ENCODE measurements around the gene KDM3A.
A peak's percentile ranks its signal among the peaks of the same experiment; 100 is the strongest.

DNA sequence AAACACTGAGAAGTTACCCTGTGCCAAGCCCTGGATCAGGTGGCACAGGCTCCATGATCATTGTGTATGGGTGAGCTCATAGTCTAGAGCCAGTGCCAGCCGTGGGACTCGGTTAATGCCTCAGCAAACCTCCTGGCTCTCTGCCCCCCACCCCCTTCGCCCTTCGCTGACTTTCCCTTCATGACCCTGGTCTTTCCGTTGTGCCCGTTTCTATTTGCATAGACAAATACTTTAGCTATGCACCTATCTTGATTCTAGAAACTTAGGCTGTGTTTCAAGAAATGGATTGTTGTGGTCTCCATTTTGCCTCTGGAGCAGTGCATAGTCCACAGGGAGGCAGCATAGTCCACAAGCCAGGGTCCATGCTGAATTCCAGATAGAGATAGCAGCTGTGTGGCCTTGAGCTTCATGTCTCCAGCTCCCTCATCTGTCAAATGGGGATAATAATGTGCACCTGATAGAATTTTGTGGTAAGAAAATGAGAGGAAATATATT lies 44.8 kb upstream of the KDM3A start:
- TF ChIP-seq, protein P1, sequence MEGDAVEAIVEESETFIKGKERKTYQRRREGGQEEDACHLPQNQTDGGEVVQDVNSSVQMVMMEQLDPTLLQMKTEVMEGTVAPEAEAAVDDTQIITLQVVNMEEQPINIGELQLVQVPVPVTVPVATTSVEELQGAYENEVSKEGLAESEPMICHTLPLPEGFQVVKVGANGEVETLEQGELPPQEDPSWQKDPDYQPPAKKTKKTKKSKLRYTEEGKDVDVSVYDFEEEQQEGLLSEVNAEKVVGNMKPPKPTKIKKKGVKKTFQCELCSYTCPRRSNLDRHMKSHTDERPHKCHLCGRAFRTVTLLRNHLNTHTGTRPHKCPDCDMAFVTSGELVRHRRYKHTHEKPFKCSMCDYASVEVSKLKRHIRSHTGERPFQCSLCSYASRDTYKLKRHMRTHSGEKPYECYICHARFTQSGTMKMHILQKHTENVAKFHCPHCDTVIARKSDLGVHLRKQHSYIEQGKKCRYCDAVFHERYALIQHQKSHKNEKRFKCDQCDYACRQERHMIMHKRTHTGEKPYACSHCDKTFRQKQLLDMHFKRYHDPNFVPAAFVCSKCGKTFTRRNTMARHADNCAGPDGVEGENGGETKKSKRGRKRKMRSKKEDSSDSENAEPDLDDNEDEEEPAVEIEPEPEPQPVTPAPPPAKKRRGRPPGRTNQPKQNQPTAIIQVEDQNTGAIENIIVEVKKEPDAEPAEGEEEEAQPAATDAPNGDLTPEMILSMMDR (IDR thresholded peaks at IDR 0.05) = peak in 2 of 3 donors; percentile 24 to 36
- no peak for TF ChIP-seq POLR2AphosphoS5 (IDR thresholded peaks at IDR 0.05)
